GM18951 (cell line): ENCODE data around the gene UTS2R.

ENCODE experiments used
- POLR2A ChIP-seq: IDR thresholded peaks from 4 replicates; pipeline ENCODE4 v1.6.1; 2011; ENCODE audit warnings: mild to moderate bottlenecking; ENCODE audit not compliant: insufficient read length, insufficient read depth; ENCODE audit errors: extremely low read depth
- in situ Hi-C: fragments of 300-500 bp; cut with MboI; formaldehyde crosslinking; loops from one replicate; pipeline ENCODE4 v1.12.0; 2022; ENCODE audit warnings: low sequenced_read_pairs, mixed read lengths, inconsistent platforms; ENCODE audit not compliant: unreplicated experiment

UTS2R gene

DNA sequence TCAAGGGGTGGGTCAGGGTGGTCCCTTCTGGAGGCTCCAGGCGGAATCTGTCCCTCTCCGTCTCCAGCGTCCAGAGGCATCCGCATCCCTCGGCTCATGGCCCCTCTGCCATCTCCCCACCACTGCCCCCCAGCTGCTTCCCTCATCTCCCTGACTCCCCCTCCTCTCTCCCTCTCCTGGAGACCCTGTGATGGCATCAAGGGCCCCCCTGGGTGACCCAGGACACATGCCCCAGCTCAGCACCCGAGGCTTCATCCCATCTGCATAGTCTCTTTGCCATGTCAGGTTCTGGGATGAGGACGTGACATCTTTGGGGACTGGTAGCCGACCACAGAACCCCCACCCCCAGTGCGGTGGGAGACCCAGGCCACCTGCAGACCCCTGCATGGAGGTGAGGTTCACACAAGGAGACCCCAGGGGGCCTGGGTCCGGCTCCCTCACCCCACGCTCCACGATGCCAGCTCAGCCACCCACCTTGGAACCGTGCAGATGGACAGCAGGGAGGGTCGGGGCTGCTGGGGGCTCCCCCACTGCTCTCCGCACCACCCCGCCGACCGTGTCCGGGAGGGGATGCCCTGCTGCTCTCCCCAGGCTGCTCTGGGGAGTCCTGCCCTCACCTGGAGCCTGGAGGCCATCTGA, 41.8 kb upstream of the UTS2R start:
- in situ Hi-C loops = no loop called here
- no peak for TF ChIP-seq POLR2A

DNA sequence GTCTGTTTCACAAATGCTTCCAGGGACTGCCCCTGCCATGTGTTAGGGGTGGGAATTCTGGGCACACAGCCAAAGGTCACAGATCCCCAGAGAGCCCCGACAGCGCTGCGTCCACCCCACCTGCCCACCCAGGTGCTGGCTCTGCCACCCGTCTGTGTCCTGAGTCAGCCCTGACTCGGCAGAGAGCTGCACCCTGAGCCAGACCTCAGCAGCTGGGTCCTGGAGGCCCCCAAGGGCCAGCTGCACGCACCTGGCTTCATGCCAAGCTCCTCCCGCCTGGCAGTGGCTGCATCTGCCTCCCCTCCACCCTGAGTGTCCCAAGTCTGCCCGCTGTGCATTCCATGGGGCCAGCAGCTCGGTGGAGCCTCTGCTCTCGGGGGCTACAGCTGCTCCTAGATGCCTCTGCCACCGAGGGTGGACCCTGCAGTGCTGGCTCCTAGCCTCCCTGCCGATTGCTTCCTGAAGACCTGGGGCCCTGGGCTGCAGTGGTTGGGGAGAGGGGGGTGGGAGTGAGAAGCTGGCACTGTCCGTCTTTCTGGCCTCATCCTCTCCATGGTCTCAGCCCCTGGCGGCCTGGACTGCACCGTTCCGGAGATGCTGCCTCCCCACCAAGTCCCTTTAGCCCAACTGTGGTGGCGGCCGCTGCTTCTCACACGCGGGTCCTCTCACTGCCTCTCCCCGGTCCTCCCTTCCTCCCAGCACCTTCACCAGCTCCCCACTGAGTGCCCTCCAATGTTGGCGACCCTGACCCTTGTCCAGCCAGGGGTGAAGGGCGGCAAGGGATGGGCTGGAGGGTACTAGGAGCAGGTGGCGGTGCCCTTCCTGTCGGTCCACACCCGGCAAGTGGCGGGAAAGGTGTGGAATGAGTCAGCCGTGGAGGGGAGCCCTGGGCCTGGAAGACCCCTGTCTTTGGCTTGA, 41.0 kb upstream of the UTS2R start:
- in situ Hi-C loops = no loop called here

DNA sequence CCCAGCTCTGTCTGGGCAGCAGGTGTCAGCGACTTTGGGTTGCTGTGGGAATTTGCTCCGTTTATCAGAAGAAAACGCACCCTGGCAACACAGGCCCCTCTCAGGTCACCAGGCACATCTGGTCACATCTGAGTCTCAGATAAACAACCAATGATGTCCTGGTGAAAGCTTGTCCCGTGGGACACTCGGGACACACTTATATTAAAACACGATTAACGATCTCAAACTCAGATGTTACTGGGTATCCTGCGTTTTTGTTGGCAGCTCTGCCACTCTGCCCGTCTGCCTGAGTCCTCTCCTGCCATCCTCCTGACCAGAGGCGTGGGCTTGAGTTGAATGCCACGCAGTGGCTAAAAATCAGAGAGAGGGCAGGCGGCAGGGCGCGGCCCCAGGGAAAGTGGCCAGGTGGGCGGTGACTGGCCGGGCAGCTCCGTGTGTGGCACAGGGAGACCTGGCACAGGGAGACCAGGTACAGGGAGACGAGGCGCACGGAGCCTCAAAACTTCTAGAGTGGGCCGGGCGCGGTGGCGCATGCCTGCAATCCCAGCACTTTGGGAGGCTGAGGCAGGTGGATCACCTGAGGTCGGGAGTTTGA, 40.1 kb upstream of the UTS2R start:
- in situ Hi-C loops = no loop called here
- no peak for TF ChIP-seq POLR2A

More for the DNA sequence above, 41.0 kb upstream of the UTS2R start:
- TF ChIP-seq POLR2A = no peak

DNA sequence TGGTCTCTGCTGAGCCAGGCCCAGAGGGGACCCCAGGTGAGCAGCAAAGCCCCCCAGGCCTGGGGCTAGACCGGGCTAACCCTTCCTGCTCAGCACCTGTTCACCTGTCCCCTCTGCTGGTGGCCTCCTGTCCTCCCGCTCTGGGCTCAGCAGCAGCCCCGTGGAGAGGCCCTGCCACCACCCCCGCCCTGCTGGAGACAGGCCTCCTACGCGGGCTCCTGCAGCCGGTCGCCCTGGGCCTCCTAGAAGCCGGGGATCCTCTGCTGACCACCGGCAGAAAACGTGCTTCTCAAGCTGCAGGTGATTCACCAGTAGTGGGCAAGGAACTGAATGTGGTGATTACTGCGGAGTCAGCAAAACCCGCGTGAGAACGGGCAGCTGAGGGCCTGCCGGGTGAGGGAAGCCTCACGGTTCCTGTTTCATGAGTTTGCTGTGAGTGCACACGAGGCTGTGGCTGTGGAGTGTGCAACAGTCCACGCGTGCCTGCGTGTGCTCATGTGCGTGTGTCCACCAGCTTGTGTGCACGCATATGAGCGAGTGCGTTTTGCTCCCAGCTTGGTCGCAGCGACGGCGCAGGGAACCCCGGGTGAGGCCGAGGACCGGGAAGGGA, 38.8 kb upstream of the UTS2R start:
- no peak for TF ChIP-seq POLR2A
- in situ Hi-C loops = no loop called here

DNA sequence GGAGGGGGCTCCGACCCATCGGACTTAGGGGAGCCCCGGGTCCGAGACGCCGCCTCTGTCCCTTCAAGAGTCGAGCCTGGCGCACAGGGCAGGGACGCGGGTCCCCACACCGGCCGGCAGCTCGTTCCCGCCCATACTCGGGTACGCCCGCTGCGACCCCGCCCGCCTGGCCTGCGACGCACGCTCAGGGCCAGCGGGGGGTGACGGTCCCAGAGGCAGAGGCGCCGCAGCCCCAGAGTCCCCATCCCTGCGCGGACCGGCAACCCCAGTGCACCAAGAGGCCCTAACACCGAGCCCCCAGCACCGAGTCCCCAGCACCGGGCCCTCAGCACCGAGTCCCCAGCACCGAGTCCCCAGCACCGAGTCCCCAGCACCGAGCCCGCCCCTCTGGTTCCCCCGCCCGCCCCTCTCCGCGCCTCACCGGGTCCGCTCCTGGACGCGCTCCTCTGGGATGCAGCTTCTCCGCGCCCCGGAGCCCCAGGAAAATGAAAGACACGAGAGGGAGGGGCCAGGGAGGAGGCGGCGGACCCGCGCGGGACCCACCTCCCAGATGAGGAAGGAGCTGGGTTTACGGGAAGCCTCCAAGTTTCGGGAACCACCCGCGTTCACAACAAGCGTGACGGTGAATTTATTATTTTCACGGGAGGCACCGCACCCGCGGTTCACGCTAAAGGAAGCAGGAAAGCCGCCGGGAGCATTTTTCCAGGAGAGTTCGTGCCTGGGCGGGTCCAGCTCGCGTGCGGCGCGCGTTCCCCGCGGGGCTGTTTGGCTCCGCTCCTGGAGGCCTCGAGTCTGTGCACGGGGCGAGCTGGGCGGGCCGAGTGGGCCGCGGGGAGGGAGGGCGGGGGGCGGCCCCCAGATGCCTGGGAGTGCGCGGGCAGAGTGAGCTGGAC, 38.0 kb upstream of the UTS2R start, which contains the start of gene SECTM1:
SECTM1 (minus strand) TSS at position 488 of the 893 bp plus-strand sequence. CDS start 6,526 bp downstream, outside the sequence.
- TF ChIP-seq POLR2A = no peak
- in situ Hi-C loops = no loop called here

DNA sequence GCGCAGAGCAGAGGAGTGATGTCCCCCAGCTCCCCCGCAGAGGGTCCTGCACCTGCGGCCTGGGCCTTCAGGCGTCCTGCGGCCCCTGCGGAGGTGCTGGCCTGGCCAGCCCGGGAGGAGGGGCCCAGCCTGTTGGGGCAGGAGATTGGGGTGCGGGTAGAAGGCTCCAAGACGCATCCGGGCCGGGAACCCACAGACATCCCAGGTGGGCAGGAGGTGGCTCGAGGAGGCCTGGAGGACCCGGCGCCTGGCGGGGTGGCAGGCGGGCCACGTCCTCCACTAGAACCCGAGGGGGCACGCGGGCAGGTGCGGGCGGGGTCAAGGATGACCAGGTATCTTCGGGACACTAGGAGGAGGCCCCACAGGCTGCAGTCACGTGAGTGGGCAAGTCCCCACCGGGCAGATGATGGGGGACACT, 37.4 kb upstream of the UTS2R start:
- in situ Hi-C loops = no loop called here
- no peak for TF ChIP-seq POLR2A

DNA sequence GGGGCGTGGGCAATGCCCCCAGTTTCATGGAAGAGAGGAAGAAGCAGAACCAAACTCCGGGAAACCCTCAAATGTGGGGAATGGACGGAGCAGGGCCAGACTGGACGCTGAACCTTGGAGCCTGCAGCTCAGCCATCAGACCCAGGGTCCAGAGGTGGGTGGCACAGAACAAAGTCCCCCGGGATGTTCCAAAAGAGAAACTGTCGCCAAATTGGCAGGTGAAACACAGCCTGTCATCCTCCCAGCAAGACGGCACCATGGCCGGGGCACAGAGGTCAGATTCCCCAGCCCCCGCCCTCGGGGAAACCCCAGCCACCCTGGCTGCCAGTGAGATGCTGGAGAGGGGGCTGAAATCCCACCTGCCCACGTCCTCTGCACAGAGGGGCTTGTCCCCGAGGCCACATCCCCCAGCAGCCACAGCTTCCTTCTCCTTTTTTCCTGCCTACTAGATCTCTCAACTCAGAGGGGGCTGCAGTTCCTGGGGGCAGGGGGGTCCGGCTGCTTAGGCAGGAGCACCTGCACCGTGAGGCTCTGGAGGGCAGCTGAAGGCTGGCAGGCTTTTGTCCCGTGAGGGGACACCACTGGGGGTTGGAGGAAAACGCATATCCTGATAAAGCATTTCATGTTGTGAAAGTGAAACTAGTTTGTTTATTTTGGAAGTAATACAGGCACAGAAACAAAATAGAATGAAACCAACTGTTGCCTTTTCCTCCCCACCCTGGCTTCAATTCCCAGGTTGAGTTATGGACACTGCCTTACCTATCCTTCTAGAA, 36.8 kb upstream of the UTS2R start:
- TF ChIP-seq POLR2A = no peak
- in situ Hi-C loops = no loop called here

DNA sequence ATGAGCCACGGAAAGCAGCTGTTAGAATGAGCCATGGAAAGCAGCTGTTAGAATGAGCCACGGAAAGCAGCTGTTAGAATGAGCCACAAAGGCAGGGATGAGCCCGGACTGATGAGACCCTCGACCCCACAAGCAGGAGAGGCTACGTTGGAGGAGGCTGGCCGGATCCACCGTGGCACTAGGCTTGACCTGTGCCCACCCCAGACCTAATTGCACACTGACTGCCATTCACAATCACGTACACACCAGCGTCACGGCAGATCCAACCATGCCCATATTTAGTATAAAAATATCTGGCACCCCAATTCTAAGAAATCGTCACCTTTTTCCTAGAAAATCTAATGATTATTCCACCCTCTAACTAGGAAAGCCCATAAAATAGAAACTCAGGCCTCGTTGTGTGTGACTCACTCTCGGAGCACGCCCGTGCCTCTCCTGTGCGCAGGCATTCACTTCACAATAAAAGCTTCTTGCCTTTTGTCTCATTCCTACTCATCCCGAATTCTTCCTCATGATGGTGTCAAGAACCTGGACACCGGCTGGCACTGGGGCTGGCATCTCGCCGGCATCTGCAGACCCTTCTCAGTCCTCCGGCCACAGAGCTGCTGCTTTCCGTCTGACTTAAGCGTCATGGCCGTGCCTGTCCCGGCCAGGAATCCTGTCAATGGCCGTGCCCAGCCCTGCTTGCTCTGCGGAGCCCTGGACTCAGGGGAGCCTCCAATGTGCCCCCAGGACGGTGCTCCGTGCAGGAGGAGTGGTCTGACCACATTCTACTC, 32.5 kb upstream of the UTS2R start:
- in situ Hi-C loops = no loop called here

DNA sequence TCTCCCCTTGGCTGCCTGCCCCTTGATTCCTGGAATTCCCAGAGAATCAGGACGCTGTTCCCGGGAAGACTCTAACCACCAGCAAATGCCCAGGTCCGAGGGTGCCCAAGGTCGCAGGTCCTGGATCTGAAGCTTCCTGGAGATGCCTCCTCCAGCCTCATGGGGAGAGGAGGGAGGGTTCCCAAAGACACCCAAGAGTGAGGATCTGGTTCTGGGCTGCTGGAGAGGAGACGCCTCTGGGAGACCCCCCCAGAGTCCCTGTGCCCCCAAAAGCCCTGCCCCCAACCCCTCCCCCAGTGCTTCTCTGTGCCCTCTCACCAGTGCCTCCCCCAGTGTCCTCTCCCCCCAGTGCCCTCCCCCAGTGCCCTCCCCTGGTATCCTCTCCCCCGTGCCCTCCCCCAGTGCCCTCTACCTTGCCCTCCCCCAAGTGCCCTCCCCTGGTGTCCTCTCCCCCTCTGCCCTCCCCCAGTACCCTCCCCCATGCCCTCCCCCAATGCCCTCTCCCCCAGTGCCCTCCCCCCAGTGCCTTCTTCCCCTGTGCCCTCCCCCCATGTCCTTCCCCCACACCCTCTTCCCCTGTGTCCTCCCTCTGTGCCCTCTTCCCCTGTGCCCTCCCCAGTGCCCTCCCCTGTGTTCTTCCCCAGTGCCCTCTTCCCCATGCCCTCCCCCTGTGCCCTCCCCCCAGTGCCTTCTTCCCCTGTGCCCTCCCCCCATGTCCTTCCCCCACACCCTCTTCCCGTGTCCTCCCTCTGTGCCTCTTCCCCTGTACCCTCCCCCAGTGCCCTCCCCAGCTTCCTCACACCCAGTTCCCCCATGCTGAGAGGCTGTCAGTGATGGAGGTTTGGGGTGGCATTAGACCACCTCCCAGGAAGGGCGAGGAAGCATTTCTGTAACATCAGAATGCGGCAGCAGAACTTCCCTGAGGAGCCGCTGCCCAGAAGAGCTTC, 31.7 kb upstream of the UTS2R start:
- in situ Hi-C loops = no loop called here
- no peak for TF ChIP-seq POLR2A

More for the DNA sequence above, 32.5 kb upstream of the UTS2R start:
- TF ChIP-seq POLR2A = no peak
